CD4-positive, alpha-beta T cell (primary cell): ENCODE measurements around the gene RXFP3. TPM values are rescaled to one million over a fixed set of nuclear protein-coding genes. Genes with fewer than 3 reads are reported as not detected.

Experiments
- ATAC-seq: fragments of 200-7000 bp; cut with Tn5 transposase; one replicate; pipeline ENCODE4 v1.10.0; 2022; ENCODE audit warnings: mild to moderate bottlenecking; ENCODE audit not compliant: poor library complexity
- CTCF ChIA-PET: fragments of 350-600 bp; sonication (Branson Sonifier 250); formaldehyde crosslinking; loops from one replicate; lab custom pipeline; 2021; ENCODE audit warnings: antibody characterized with exemption, inconsistent platforms; lab: Charles Lee
- POLR2A ChIA-PET: fragments of 350-600 bp; sonication (Branson Sonifier 250); formaldehyde crosslinking; loops from one replicate; lab custom pipeline; 2021; ENCODE audit warnings: antibody characterized with exemption, inconsistent platforms; lab: Charles Lee
- DNase-seq, 14 experiments: peaks; one replicate each; pipeline ENCODE4 v3.0.0-alpha.2; 2013 to 2020; ENCODE audit warnings: mixed read lengths in 2 of 14
- H3K27ac ChIP-seq, 2 donors: one replicate each; pipeline versions ENCODE4 v1.5.1 to v1.7.0; 2013; ENCODE audit warnings: low read length in 2 of 2, low read depth in 1 of 2, mild to moderate bottlenecking in 1 of 2
- H3K27me3 ChIP-seq, 2 experiments: 1 replicate in 1 of 2; 2 replicates in 1 of 2; pipeline versions ENCODE4 v1.6.1 to v1.7.0; 2013; ENCODE audit warnings: low read length in 2 of 2, control low read depth in 1 of 2, mild to moderate bottlenecking in 1 of 2, moderate library complexity in 1 of 2; ENCODE audit not compliant: insufficient read depth in 2 of 2, control insufficient read depth in 1 of 2
- H3K36me3 ChIP-seq: one replicate; pipeline ENCODE4 v1.6.1; 2013; ENCODE audit warnings: low read length, control low read depth; ENCODE audit not compliant: insufficient read depth
- H3K4me1 ChIP-seq: one replicate; pipeline ENCODE4 v1.6.1; 2013; ENCODE audit warnings: low read length, control low read depth; ENCODE audit not compliant: insufficient read depth
- H3K4me3 ChIP-seq: one replicate; pipeline ENCODE4 v1.5.1; 2013; ENCODE audit warnings: mild to moderate bottlenecking, low read length, moderate library complexity
- H3K9me3 ChIP-seq, 2 experiments: 1 replicate in 1 of 2; 2 replicates in 1 of 2; pipeline versions ENCODE4 v1.6.1 to v1.7.0; 2013; ENCODE audit warnings: low read length in 2 of 2, mild to moderate bottlenecking in 2 of 2, control low read depth in 1 of 2, moderate library complexity in 1 of 2; ENCODE audit not compliant: control insufficient read depth in 1 of 2, insufficient read depth in 1 of 2
- H3K27ac Mint-ChIP-seq: one replicate; pipeline ENCODE4 v1.8.0; 2020; ENCODE audit warnings: mixed read lengths
- H3K27me3 Mint-ChIP-seq: one replicate; pipeline ENCODE4 v1.8.0; 2021; ENCODE audit warnings: mixed read lengths
- H3K36me3 Mint-ChIP-seq: one replicate; pipeline ENCODE4 v1.8.0; 2021; ENCODE audit warnings: low read depth, mixed read lengths
- H3K4me1 Mint-ChIP-seq: one replicate; pipeline ENCODE4 v1.8.0; 2021; ENCODE audit warnings: low read depth, mixed read lengths
- H3K4me3 Mint-ChIP-seq: one replicate; pipeline ENCODE4 v1.8.0; 2020; ENCODE audit warnings: mild to moderate bottlenecking, mixed read lengths
- H3K9me3 Mint-ChIP-seq: one replicate; pipeline ENCODE4 v1.8.0; 2020; ENCODE audit warnings: mixed read lengths
- CTCF ChIP-seq: fragments of 200-600 bp; IDR thresholded peaks from one replicate; pipeline ENCODE4 v1.8.0; 2022; ENCODE audit warnings: antibody characterized with exemption, mild to moderate bottlenecking
- intact Hi-C, 2 experiments: fragments of 100-400 bp; cut with DNase I in 1 of 2; cut with micrococcal nuclease in 1 of 2; formaldehyde crosslinking; loops; one replicate each; pipeline versions ENCODE4 v1.15.1 to v1.9.0; 2023 to 2025; cut with DNase I, micrococcal nuclease
- total RNA-seq, 174 experiments: library from RNA in 2 of 174; stranded (reverse) in 2 of 174; gene quantifications; one replicate each; pipeline ENCODE4 v1.2.3 and lab custom pipeline; 2021 to 2026

The RXFP3 gene
- total RNA-seq, 2 experiments from 2014 or later = not detected

GRCh38 chr5:33892620-33893137 is 43.5 kb upstream of the RXFP3 start:
- ATAC-seq (no peak), DNase-seq (no peak)
- Histone ChIP-seq H3K27me3 (peaks cover 23 to 53% of the 10 kb centered on the region in 2 experiments), H3K4me3 (no peak overlapping the region), H3K9me3 (peaks cover 0 to 6% of the 10 kb centered on the region in 2 experiments), H3K4me1 (no peaks in the 10 kb centered on the region), H3K27ac (no peak overlapping the region), H3K36me3 (no peaks in the 10 kb centered on the region)
- Mint-ChIP-seq H3K4me1 (peaks cover 8% of the 10 kb centered on the region), H3K36me3 (no peaks in the 10 kb centered on the region), H3K27me3 (peaks cover 74% of the 10 kb centered on the region), H3K4me3 (no peak overlapping the region), H3K9me3 (peaks cover 2% of the 10 kb centered on the region), H3K27ac (no peak overlapping the region)
- ChIA-PET POLR2A (no interaction called here), CTCF (no interaction called here)
- intact Hi-C loops = no loop called here
- no peak for TF ChIP-seq CTCF

- Histone ChIP-seq H3K4me1 (no peaks in the 10 kb centered on the region), H3K4me3 (no peak overlapping the region), H3K9me3 (peaks cover 0 to 6% of the 10 kb centered on the region in 2 experiments), H3K27me3 (peaks cover 23 to 53% of the 10 kb centered on the region in 2 experiments), H3K27ac (no peak overlapping the region), H3K36me3 (no peaks in the 10 kb centered on the region)
- Mint-ChIP-seq H3K27ac (no peak overlapping the region), H3K27me3 (peaks cover 63% of the 10 kb centered on the region), H3K9me3 (peaks cover 2% of the 10 kb centered on the region), H3K4me1 (peaks cover 8% of the 10 kb centered on the region), H3K4me3 (no peak overlapping the region), H3K36me3 (no peaks in the 10 kb centered on the region)
- TF ChIP-seq CTCF = no peak
- DNase-seq = no peak
- CTCF ChIA-PET = no interaction called here
- intact Hi-C loops = no loop called here
- ATAC-seq = no peak
- POLR2A ChIA-PET = no interaction called here
Measured at GRCh38 chr5:33894566-33894965, 41.6 kb upstream of the RXFP3 start.

- no peak overlapping the region for H3K4me3 ChIP-seq
- peaks cover 12% of the 10 kb centered on the region for H3K9me3 Mint-ChIP-seq
- no peak for TF ChIP-seq CTCF
- H3K4me1 Mint-ChIP-seq = no peaks in the 10 kb centered on the region
- no peak overlapping the region for H3K4me3 Mint-ChIP-seq
- CTCF ChIA-PET = no interaction called here
- POLR2A ChIA-PET = no interaction called here
- H3K27ac Mint-ChIP-seq = no peak overlapping the region
- no peaks in the 10 kb centered on the region for H3K36me3 Mint-ChIP-seq
- intact Hi-C loops = no loop called here
- H3K9me3 ChIP-seq = peaks cover 6 to 16% of the 10 kb centered on the region in 2 experiments
- ATAC-seq (no peak), DNase-seq (no peak)
- no peaks in the 10 kb centered on the region for H3K36me3 ChIP-seq
- H3K27me3 ChIP-seq = peaks cover 0 to 7% of the 10 kb centered on the region in 2 experiments
- H3K27me3 Mint-ChIP-seq = peaks cover 20% of the 10 kb centered on the region
- no peaks in the 10 kb centered on the region for H3K4me1 ChIP-seq
- no peak overlapping the region for H3K27ac ChIP-seq
Measured at GRCh38 chr5:33901156-33901555, 35.0 kb upstream of the RXFP3 start.
